GM18909 (cell line): Measurements from ENCODE around the gene SCFD2.

ENCODE experiments used
- ATAC-seq: cut with Tn5 transposase; IDR thresholded peaks from one replicate; pipeline ENCODE4 v1.9.1; 2021; ENCODE audit warnings: mild to moderate bottlenecking; ENCODE audit not compliant: unreplicated experiment, poor library complexity

SCFD2 gene

GRCh38 chr4:52824603-52825459 is 541.0 kb downstream of the SCFD2 start:
- no peak for ATAC-seq

- no peak for ATAC-seq
Measured at GRCh38 chr4:52824270-52824602, 541.6 kb downstream of the SCFD2 start.

- ATAC-seq: no peak
Measured at GRCh38 chr4:52823702-52824092, 542.2 kb downstream of the SCFD2 start.
